Measurements from ENCODE around the gene JAKMIP3.
"Not testable (repeated sequence)": the region's sequence is repeated elsewhere in the genome, so short reads cannot be mapped to it uniquely, and the experiment has no call there.

JAKMIP3 gene

DNA sequence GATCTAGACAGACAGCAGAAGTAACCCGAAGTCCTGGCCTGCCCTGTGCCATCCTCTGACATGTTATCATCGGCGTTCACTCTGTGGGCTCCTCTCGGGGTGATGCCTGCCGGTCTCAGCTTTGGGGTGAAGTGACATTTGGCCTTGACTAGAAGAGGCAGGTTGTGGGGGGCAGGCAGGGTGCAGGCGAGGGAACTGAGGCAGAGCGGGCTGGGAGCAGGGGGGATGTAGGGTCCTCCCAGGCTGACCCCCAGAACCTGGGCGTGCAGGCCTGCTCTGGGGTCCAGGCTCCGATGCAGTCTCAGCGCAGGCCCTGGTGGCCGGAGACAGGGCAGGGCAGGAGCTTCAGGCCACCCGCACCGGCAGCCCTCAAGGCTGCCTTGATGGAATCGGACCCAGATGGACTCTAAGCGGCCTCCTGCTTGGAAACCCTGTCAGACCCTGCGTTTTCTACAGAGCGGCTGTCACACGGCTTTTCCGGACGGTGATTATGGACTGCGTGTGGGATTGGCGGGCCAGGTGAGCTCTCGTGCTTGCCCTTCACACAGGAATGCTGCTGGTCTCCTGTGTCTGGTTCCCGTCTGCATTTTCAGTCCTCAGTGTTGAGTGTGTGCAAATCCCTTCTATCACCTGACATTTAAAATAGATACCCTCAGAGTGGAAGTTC, 842 bp upstream of the JAKMIP3 start:
- Mint-ChIP-seq H3K27ac (no peak overlapping the region), H3K9me3 (no peaks in the 10 kb centered on the region), H3K4me1 (ENCODE audit: low read depth) (no peaks in the 10 kb centered on the region), H3K4me3 (no peak overlapping the region), H3K27me3 (peaks cover 33% of the 10 kb centered on the region), H3K36me3 (ENCODE audit: low read depth) (no peaks in the 10 kb centered on the region)
- intact Hi-C loops (cut with micrococcal nuclease): no loop called here

DNA sequence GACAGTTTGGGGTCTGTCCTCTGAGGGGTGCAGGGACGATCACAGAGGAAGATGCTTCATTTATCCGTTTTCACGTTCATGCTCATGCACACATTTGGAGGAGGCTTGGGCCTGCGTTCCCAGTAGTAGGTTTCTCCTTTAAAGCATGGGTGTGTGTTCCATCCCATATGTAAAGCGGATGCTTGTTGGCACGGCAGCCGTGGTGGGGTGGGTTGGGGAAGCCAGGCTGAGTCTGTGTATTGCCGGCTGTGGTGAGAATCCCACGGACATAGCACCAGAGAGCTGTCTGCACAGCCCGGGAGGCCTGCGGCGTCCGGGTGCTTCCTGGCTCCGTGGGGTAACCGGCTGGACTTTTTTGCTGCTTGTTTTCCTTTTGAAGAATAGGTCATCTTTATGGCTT, 440 bp downstream of the JAKMIP3 start:
- no peak overlapping the region for H3K27ac Mint-ChIP-seq
- H3K9me3 Mint-ChIP-seq: no peaks in the 10 kb centered on the region
- H3K27me3 Mint-ChIP-seq: peaks cover 29% of the 10 kb centered on the region
- no peaks in the 10 kb centered on the region for H3K4me1 Mint-ChIP-seq (ENCODE audit: low read depth)
- intact Hi-C loops (cut with micrococcal nuclease): no loop called here
- H3K4me3 Mint-ChIP-seq: no peak overlapping the region
- no peaks in the 10 kb centered on the region for H3K36me3 Mint-ChIP-seq (ENCODE audit: low read depth)

DNA sequence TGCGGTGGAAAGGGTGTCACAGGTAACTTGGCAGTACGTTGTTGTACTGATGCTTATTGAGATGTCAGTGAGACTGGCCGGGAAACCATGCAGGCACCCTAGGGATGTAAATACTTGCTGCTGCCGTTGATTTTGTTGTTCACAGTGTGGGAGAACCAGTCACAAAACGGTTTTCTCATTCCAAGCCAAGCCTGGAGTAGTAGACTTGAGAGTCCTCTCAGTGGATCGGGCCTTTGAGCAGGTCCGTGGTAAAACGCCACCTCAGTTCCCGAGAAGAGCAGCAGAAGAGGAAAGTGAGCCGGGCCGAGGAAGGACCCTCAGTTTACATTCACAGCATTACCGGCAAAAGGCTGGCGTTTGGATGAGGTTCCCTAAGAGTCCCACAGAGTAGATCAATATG, 1.1 kb downstream of the JAKMIP3 start:
- Mint-ChIP-seq H3K27me3 (peaks cover 32% of the 10 kb centered on the region), H3K36me3 (ENCODE audit: low read depth) (no peaks in the 10 kb centered on the region), H3K27ac (no peak overlapping the region), H3K4me1 (ENCODE audit: low read depth) (no peaks in the 10 kb centered on the region), H3K4me3 (no peak overlapping the region), H3K9me3 (no peaks in the 10 kb centered on the region)
- intact Hi-C loops (cut with micrococcal nuclease): no loop called here

DNA sequence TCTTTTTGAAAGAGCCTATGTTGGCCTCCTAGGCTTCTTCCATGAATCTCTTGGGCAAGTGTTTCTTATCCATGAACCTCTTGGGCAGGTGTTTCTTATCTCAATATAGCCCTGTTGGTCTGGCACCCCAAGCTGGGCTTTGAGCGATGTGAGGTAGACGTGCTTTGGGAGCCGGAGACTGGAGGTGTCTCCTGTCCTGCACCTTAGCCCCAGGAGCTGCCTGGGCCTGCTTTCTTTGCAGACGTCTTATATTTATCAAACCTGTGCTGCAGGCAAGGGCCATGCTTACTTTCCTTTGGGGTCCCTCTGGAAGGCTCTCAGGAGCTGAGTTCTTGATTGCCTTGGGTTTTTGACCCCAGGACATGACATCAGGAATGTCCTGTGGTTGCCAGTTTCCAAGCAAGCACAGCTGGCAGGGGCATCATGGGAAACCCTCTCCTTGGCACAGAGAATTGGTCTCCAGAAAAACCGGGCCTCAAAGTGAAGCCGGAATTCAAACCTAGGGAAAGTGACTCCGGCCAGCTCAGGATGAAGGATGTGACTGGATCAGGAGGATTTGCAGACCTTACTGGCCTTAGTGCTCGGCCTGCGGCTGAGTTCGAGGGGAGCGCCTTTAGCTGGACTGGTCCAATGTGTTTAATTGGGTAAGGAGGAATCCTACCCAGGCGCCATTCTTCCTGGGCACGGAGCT, 2.8 kb downstream of the JAKMIP3 start:
- H3K4me1 Mint-ChIP-seq (ENCODE audit: low read depth): no peaks in the 10 kb centered on the region
- intact Hi-C loops (cut with micrococcal nuclease): no loop called here
- H3K27me3 Mint-ChIP-seq: peaks cover 31% of the 10 kb centered on the region
- H3K36me3 Mint-ChIP-seq (ENCODE audit: low read depth): no peaks in the 10 kb centered on the region
- H3K9me3 Mint-ChIP-seq: no peaks in the 10 kb centered on the region
- no peak overlapping the region for H3K4me3 Mint-ChIP-seq
- H3K27ac Mint-ChIP-seq: no peak overlapping the region

DNA sequence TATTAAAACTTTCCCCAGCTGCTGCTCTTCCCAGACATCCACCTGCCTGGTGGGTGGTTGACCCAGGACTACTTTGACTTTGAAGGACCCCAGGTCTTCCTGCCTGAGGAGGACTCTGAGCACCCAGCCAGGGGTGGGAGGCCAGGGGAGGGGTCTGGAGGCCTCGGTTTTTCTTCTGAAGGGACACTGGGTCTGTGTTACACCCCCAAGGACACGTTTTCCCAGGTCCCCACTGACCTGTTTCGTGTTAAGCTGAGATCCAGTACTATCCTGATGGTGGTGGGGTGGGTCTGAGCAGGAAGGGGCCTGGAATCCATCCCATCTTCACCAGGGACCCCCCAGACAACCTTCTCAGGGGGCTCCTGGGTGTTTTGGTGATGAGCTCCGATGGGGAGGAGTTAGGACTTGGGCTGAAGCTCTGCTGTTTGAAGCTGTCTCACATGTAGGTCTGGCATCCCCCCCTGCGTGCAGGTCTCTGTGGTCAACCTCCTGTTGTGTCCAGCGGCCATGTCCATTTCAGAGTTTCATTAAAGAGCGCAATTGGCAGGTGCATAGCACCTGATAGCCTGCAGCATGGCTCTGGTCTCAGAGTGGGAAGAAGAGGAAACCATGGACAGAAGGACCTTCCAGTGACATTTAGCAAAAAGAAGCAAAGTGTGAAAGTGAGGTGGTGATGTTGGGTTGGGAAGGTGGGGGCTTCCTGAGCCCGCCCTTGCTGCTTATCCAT, 3.5 kb downstream of the JAKMIP3 start:
- intact Hi-C loops (cut with micrococcal nuclease): no loop called here
- Mint-ChIP-seq H3K9me3 (no peaks in the 10 kb centered on the region), H3K27ac (no peak overlapping the region), H3K36me3 (ENCODE audit: low read depth) (no peaks in the 10 kb centered on the region), H3K4me3 (no peak overlapping the region), H3K4me1 (ENCODE audit: low read depth) (no peaks in the 10 kb centered on the region), H3K27me3 (peaks cover 31% of the 10 kb centered on the region)

DNA sequence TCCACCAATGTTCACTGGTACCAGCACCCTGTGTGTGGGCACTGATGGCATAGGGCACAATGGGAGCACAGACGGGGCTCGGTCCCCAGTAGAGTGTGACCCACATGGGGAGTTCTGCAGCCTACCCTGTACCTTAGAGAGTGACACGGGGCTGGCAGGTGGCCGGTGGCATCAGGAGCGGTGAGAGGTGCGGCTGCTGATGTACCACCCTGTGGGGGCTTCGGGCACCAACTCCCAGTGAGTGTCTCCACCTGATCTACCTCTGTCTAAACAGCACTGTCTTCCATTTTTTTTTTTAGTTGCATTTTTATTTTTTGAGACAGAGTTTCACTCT, 4.1 kb downstream of the JAKMIP3 start:
- Mint-ChIP-seq H3K36me3 (ENCODE audit: low read depth) (no peaks in the 10 kb centered on the region), H3K4me1 (ENCODE audit: low read depth) (no peaks in the 10 kb centered on the region), H3K9me3 (no peaks in the 10 kb centered on the region), H3K27me3 (peaks cover 26% of the 10 kb centered on the region), H3K27ac (no peak overlapping the region), H3K4me3 (no peak overlapping the region)
- intact Hi-C loops (cut with micrococcal nuclease): no loop called here

DNA sequence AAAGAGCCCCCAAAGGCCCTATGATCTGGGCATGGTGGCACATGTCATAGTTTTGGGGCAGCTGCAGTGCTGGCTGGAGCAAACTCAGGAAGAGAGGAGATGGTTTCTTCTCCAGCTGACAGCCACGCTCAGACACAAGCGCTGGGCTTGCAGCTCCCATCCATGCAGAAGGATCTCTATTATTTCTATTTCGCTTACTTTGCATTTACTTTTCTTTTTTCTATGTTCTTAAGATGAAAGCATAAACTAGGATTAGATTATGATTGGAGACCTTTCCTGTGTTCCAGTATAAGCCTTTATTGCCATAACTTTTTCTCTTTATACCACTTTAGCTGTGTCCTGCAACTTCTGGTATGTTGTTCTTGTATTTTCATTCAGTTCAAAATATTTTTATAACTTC, 5.0 kb downstream of the JAKMIP3 start:
- Mint-ChIP-seq H3K36me3 (ENCODE audit: low read depth) (no peaks in the 10 kb centered on the region), H3K9me3 (no peaks in the 10 kb centered on the region), H3K27me3 (peaks cover 17% of the 10 kb centered on the region), H3K4me1 (ENCODE audit: low read depth) (no peaks in the 10 kb centered on the region), H3K4me3 (no peak overlapping the region), H3K27ac (no peak overlapping the region)
- intact Hi-C loops (cut with micrococcal nuclease): no loop called here

DNA sequence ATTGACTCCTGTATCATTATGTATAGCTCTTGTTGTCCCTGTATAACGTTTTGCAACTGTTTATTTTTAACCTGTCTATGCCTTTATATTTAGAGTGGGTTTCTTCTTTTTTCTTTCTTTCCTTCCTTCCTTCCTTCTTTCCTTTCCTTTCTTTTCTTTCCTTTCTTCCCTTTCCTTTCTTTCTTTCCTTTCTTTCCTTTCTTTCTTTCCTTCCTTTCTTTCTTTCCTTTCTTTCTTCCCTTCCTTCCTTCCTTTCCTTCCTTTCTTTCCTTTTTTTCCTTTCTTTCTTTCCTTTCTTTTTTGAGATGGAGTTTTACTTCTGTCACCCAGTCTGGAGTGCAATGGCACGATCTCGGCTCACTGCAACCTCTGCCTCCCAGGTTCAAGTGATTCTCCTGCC, 5.9 kb downstream of the JAKMIP3 start:
- Mint-ChIP-seq H3K36me3 (ENCODE audit: low read depth) (no peaks in the 10 kb centered on the region), H3K27ac (no peak overlapping the region), H3K4me1 (ENCODE audit: low read depth) (no peaks in the 10 kb centered on the region), H3K9me3 (no peaks in the 10 kb centered on the region), H3K27me3 (peaks cover 10% of the 10 kb centered on the region), H3K4me3 (no peak overlapping the region)
- intact Hi-C loops (cut with micrococcal nuclease): no loop called here

DNA sequence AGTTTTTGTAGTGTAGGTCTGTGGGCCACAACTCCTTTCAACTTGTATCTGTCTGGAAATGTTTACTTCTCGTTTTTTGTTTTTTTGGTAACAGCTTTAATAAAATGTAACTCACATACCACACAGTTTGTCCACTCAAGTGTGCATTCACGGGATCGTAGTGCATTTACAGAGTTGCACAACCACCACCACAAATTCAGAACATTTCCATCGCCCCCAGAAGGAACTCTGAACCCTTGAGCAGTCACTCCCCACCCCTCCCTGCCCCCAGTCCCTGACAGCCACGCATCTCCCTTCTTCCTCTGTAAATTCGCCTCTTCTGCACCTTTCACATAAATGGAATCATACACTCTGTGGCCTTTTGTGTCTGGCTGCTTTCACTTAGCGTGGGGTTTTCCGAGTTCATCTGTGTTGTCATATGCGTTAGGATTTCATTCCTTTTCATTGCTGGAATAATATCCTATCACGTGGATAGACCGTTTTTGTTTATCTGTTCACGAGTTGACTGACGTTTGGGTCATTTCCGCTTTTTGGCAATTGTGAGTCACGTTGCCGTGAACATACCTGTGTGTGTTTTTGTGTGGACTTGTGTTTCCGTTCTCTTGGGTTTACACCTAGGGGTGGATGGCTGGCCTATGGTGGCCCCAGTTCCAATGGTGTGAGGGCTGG, 10.3 kb downstream of the JAKMIP3 start:
- Mint-ChIP-seq H3K4me3 (no peak overlapping the region), H3K27me3 (peaks cover 4% of the 10 kb centered on the region), H3K27ac (no peak overlapping the region), H3K4me1 (ENCODE audit: low read depth) (no peaks in the 10 kb centered on the region), H3K36me3 (ENCODE audit: low read depth) (no peaks in the 10 kb centered on the region), H3K9me3 (no peaks in the 10 kb centered on the region)
- intact Hi-C loops (cut with micrococcal nuclease): no loop called here

DNA sequence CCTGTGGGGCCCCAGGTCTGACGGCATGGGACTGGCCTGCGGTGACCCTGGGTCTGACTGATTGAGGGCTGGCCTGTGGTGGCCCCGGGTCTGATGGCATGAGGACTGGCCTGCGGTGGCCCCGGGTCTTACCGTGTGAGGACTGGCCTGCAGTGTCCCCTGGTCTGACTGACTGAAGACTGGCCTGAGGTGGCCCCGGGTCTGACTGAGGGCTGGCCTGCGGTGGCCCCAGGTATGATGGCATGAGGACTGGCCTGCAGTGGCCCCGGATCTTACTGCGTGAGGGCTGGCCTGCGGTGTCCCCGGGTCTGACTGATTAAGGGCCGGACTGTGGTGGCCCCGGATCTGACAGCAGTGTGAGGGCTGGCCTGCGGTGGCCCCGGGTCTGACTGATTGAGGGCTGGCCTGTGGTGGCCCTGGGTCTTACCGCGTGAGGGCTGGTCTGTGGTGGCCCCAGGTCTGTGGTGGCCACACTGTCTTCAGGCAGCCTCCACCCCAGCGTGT, 10.9 kb downstream of the JAKMIP3 start:
- Mint-ChIP-seq H3K9me3 (no peaks in the 10 kb centered on the region), H3K36me3 (ENCODE audit: low read depth) (no peaks in the 10 kb centered on the region), H3K27me3 (peaks cover 3% of the 10 kb centered on the region), H3K4me3 (no peak overlapping the region), H3K4me1 (ENCODE audit: low read depth) (no peaks in the 10 kb centered on the region), H3K27ac (no peak overlapping the region)
- intact Hi-C loops (cut with micrococcal nuclease): no loop called here

DNA sequence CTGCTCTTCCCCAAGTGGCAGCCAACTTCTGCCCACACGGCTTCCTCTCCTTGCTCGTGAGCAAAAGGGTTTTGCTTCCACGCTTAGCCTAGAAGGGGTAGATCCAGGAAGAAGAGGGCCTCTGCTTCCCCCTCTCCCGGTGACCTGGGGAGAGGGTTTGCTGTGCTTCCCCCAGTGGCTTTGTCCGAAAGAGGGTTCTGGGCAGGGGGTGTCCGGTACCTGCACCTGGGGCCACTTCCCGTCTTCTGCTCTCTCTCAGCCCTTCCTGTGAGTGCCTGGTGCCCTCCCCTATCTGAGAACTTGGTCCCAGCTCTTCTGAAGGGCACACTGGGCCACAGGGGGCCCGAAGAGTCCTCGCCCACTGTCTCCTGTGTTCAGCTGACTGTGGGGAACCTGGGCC, 11.3 kb downstream of the JAKMIP3 start:
- H3K4me1 Mint-ChIP-seq (ENCODE audit: low read depth): no peaks in the 10 kb centered on the region
- intact Hi-C loops (cut with micrococcal nuclease): no loop called here
- no peak overlapping the region for H3K27ac Mint-ChIP-seq
- peaks cover 1% of the 10 kb centered on the region for H3K27me3 Mint-ChIP-seq
- no peak overlapping the region for H3K4me3 Mint-ChIP-seq
- H3K36me3 Mint-ChIP-seq (ENCODE audit: low read depth): no peaks in the 10 kb centered on the region
- H3K9me3 Mint-ChIP-seq: no peaks in the 10 kb centered on the region

DNA sequence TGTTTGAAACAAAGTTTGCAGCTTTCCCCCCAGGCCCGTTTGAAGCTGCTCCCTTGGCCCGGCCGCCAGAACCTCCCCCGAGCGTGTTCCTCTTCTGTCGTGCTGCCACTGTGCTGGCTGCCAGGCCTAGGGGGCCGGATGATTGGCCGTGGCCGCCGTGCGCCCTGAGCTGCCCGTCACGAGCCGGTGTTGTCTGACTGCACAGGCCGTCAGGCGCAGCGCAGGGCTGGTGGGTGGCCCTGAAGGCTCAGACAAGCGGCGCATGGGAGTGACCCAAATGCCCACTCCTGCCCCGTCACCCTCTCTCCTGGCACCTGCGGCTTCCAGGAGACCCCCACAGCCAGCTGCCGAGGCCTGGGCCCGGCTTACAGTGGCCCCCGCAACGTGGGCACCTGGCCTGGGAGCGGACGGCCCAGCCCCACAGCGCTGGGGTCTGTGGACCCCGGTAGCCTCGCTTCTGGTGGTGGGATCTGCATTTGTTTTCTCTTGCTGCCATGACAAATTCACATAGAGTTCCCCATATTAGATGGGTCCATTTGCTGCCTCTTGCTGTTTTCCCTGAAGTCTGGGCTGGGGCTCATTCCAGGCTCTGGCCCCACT, 13.1 kb downstream of the JAKMIP3 start:
- Mint-ChIP-seq H3K27me3 (peaks cover 1% of the 10 kb centered on the region), H3K4me1 (ENCODE audit: low read depth) (no peaks in the 10 kb centered on the region), H3K27ac (no peak overlapping the region), H3K9me3 (no peaks in the 10 kb centered on the region), H3K4me3 (no peak overlapping the region), H3K36me3 (ENCODE audit: low read depth) (no peaks in the 10 kb centered on the region)
- intact Hi-C loops (cut with micrococcal nuclease): no loop called here

DNA sequence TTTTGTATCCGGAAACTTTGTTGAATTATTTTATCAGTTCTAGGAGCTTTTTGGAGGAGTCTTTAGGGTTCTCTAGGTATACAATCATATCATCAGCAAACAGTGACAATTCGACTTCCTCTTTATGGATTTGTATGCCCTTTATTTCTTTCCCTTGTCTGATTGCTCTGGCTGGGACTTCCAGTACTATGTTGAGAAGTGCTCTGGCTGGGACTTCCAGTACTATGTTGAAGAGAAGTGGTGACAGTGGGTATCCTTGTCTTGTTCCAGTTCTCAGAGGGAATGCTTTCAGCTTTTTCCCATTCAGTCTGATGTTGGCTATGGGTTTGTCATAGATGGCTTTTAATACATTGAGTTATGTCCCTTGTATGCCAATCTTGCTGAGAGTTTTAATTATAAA, 18.6 kb downstream of the JAKMIP3 start:
- H3K27ac Mint-ChIP-seq; intact Hi-C loops (cut with micrococcal nuclease); H3K4me3 Mint-ChIP-seq; H3K27me3 Mint-ChIP-seq; H3K36me3 Mint-ChIP-seq (ENCODE audit: low read depth); H3K4me1 Mint-ChIP-seq (ENCODE audit: low read depth): not testable (repeated sequence)
- H3K9me3 Mint-ChIP-seq: peaks cover 12% of the 10 kb centered on the region

DNA sequence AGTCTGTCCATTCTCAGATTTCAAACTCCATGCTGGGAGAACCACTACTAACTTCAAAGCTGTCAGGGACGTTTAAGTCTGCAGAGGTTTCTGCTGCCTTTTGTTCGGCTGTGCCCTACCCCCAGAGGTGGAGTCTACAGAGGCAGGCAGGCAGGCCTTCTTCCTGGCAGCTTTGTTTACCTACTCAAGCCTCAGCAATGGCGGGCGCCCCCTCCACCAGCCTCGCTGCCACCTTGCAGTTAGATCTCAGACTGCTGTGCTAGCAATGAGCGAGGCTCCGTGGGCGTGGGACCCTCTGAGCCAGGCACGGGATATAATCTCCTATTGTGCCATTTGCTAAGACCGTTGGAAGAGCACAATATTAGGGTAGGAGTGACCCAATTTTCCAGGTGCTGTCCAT, 27.5 kb downstream of the JAKMIP3 start:
- intact Hi-C loops (cut with micrococcal nuclease): not testable (repeated sequence)

More for the DNA sequence above, 27.5 kb downstream of the JAKMIP3 start:
- not testable (repeated sequence) for H3K4me3 Mint-ChIP-seq; H3K9me3 Mint-ChIP-seq; H3K4me1 Mint-ChIP-seq (ENCODE audit: low read depth); H3K36me3 Mint-ChIP-seq (ENCODE audit: low read depth); H3K27me3 Mint-ChIP-seq; H3K27ac Mint-ChIP-seq

Data from dendritic cell treated with granulocyte-macrophage colony-stimulating factor and Interleukin-4, amounts not matched to agents 40 ng/mL and 50 ng/mL, for 4 days (primary cell).